Tibial nerve (tissue), 4 donors: ENCODE data around the gene C1orf210. TPM values are rescaled to one million over a fixed set of nuclear protein-coding genes. Genes with fewer than 3 reads are reported as not detected.

ENCODE experiments used
- DNase-seq, 2 donors: peaks; one replicate each; pipeline ENCODE4 v3.0.0-alpha.2; 2019; ENCODE audit warnings: low spot score in 2 of 2
- H3K27ac ChIP-seq, 4 donors: fragments of 200-600 bp; sonication (generic) in 3 of 4; one replicate each; pipeline ENCODE4 v1.5.1; 2017 to 2019; ENCODE audit warnings: mild to moderate bottlenecking in 1 of 4
- H3K27me3 ChIP-seq, 2 donors: fragments of 200-600 bp; sonication (generic) in 1 of 2; one replicate each; pipeline versions ENCODE4 v1.5.1 to v1.6.0; 2017 to 2019
- H3K36me3 ChIP-seq, 3 donors: fragments of 200-600 bp; sonication (generic); one replicate each; pipeline ENCODE4 v1.5.1; 2018 to 2019
- H3K4me1 ChIP-seq, 4 donors: fragments of 200-600 bp; sonication (generic) in 3 of 4; one replicate each; pipeline ENCODE4 v1.5.1; 2017 to 2019
- H3K4me3 ChIP-seq, 4 donors: fragments of 200-600 bp; sonication (generic) in 3 of 4; one replicate each; pipeline ENCODE4 v1.5.1; 2017 to 2019; ENCODE audit warnings: mild to moderate bottlenecking in 1 of 4, moderate library complexity in 1 of 4
- H3K9me3 ChIP-seq, 4 donors: fragments of 200-600 bp; sonication (generic) in 3 of 4; one replicate each; pipeline ENCODE4 v1.5.1; 2017 to 2019
- CTCF ChIP-seq, 5 experiments: fragments of 200-600 bp in 3 of 5; fragments of 450-650 bp in 2 of 5; sonication (generic) in 3 of 5; IDR thresholded peaks; one replicate each; pipeline ENCODE4 v1.5.1; 2016 to 2019; ENCODE audit warnings: antibody characterized with exemption in 5 of 5, mild to moderate bottlenecking in 3 of 5, moderate library complexity in 2 of 5
- EP300 ChIP-seq, 2 donors: sonication (generic); formaldehyde crosslinking; IDR thresholded peaks; one replicate each; pipeline ENCODE4 v1.6.1; 2017; ENCODE audit warnings: antibody characterized with exemption in 2 of 2, mild to moderate bottlenecking in 1 of 2
- POLR2A ChIP-seq, 2 donors: fragments of 450-650 bp; IDR thresholded peaks; one replicate each; pipeline ENCODE4 v1.6.1; 2017; ENCODE audit warnings: antibody characterized with exemption in 2 of 2, mild to moderate bottlenecking in 2 of 2, moderate library complexity in 2 of 2
- WGBS, 2 donors: methylation state at CpG; one replicate each; pipeline ENCODE4 v1.1.5; 2018; 5-methylcytosine and 5-hydroxymethylcytosine counted together
- total RNA-seq, 4 donors: library from RNA; depleted of rRNA; stranded (reverse); fragments of >200 nt; gene quantifications; one replicate each; pipeline ENCODE4 v1.1.0, GENCODE V29; 2016

The C1orf210 gene
- total RNA-seq, 4 donors from 2014 or later = not detected

GRCh38 chr1:43294761-43295160 lies 9.4 kb upstream of the C1orf210 start:
- no peak overlapping the region for H3K4me3 ChIP-seq
- peaks cover 0 to 48% (median 21%) of the 10 kb centered on the region in 4 donors for H3K4me1 ChIP-seq
- WGBS, 2 donors = 84 to 95% methylated on average over 8 of the region's 8 CpGs

GRCh38 chr1:43293896-43294760 lies 8.7 kb upstream of the C1orf210 start:
- no peak overlapping the region for H3K4me3 ChIP-seq
- TF ChIP-seq EP300 (IDR thresholded peaks at IDR 0.05) (no peak), POLR2A (IDR thresholded peaks at IDR 0.05) (no peak), CTCF (IDR thresholded peaks at IDR 0.05) (no peak)
- H3K36me3 ChIP-seq = no peaks in the 10 kb centered on the region
- H3K27me3 ChIP-seq = no peaks in the 10 kb centered on the region
- peaks cover 0 to 46% (median 21%) of the 10 kb centered on the region in 4 donors for H3K4me1 ChIP-seq
- no peaks in the 10 kb centered on the region for H3K9me3 ChIP-seq
- no peak for DNase-seq
- peak overlapping the region; percentile 3 to 87 (median 61) for H3K27ac ChIP-seq
- WGBS, 2 donors = 60 to 69% methylated on average over 7 of the region's 7 CpGs

More at GRCh38 chr1:43294761-43295160, 9.4 kb upstream of the C1orf210 start:
- no peaks in the 10 kb centered on the region for H3K36me3 ChIP-seq
- no peak for TF ChIP-seq CTCF (IDR thresholded peaks at IDR 0.05)
- no peak for DNase-seq
- H3K27me3 ChIP-seq = no peaks in the 10 kb centered on the region
- H3K9me3 ChIP-seq = no peaks in the 10 kb centered on the region
- H3K27ac ChIP-seq = peak overlapping the region; percentile 3 to 87 (median 61)

GRCh38 chr1:43293176-43293575 lies 7.8 kb upstream of the C1orf210 start:
- no peaks in the 10 kb centered on the region for H3K9me3 ChIP-seq
- no peak for DNase-seq
- peak overlapping the region in 3 of 4 donors; percentile 26 to 87 (median 82) for H3K27ac ChIP-seq
- no peaks in the 10 kb centered on the region for H3K36me3 ChIP-seq
- no peaks in the 10 kb centered on the region for H3K27me3 ChIP-seq
- 72 to 84% methylated on average over 2 of the region's 2 CpGs for WGBS, 2 donors
- no peak overlapping the region for H3K4me3 ChIP-seq
- TF ChIP-seq CTCF (IDR thresholded peaks at IDR 0.05) (no peak), EP300 (IDR thresholded peaks at IDR 0.05) (no peak), POLR2A (IDR thresholded peaks at IDR 0.05) (no peak)
- peaks cover 0 to 46% (median 21%) of the 10 kb centered on the region in 4 donors for H3K4me1 ChIP-seq

DNA sequence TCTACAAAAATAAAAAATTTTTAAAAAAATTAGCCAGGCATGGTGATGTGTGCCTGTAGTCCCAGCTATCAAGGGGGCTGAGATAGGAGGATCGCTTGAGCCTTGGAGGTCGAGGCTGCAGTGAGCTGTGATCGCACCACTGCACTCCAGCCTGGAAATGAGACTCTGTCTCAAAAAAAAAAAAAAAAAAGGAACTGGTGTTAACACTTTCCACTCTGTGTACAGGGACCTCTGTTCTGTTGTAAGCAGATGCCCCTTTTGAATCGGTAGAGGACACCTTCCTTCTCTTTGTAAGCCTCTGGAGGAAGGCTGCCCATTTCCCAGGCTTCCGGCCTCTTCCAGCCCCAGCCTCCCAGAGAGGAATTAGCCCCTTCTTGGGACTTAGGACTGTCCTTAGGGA lies 7.3 kb upstream of the C1orf210 start:
- peak overlapping the region in 3 of 4 donors; percentile 26 to 87 (median 82) for H3K27ac ChIP-seq
- TF ChIP-seq CTCF (IDR thresholded peaks at IDR 0.05) (no peak), POLR2A (IDR thresholded peaks at IDR 0.05) (no peak), EP300 (IDR thresholded peaks at IDR 0.05) (no peak)
- H3K4me3 ChIP-seq = no peak overlapping the region
- 61 to 67% methylated on average over 5 of the region's 5 CpGs for WGBS, 2 donors
- no peaks in the 10 kb centered on the region for H3K9me3 ChIP-seq
- peaks cover 0 to 46% (median 21%) of the 10 kb centered on the region in 4 donors for H3K4me1 ChIP-seq
- H3K27me3 ChIP-seq = no peaks in the 10 kb centered on the region
- no peak for DNase-seq
- no peaks in the 10 kb centered on the region for H3K36me3 ChIP-seq

GRCh38 chr1:43292216-43292615 lies 6.8 kb upstream of the C1orf210 start:
- no peaks in the 10 kb centered on the region for H3K9me3 ChIP-seq
- WGBS, 2 donors = 70 to 72% methylated on average over 6 to 7 of the region's 7 CpGs
- DNase-seq = no peak
- no peaks in the 10 kb centered on the region for H3K27me3 ChIP-seq
- peak overlapping the region in 1 of 4 donors; percentile 82 for H3K27ac ChIP-seq
- no peak overlapping the region for H3K4me3 ChIP-seq
- no peaks in the 10 kb centered on the region for H3K36me3 ChIP-seq
- TF ChIP-seq CTCF (IDR thresholded peaks at IDR 0.05) = no peak
- H3K4me1 ChIP-seq = peaks cover 0 to 43% (median 19%) of the 10 kb centered on the region in 4 donors
